ENCODE measurements around the gene COA4.
A peak's percentile ranks its signal among the peaks of the same experiment; 100 is the strongest.
"Not testable (repeated sequence)": the region's sequence is repeated elsewhere in the genome, so short reads cannot be mapped to it uniquely, and the experiment has no call there.

Gene COA4

GRCh38 chr11:73889019-73889418, 12.4 kb upstream of the COA4 start:
- Histone ChIP-seq H3K27me3 (replicated peaks; ENCODE audit: control insufficient read depth, insufficient read depth, low read length) (no peaks in the 10 kb centered on the region), H3K4me3 (replicated peaks; ENCODE audit: low read depth, low read length) (no peak overlapping the region), H3K36me3 (ENCODE audit: control insufficient read depth, insufficient read depth, low read length) (peaks cover 4% of the 10 kb centered on the region)
- DNase-seq (ENCODE audit: extremely low read depth, insufficient read length), result no peak
- no peak for TF ChIP-seq CTCF (IDR thresholded peaks at IDR 0.05; ENCODE audit: insufficient read depth, low read length, poor library complexity, severe bottlenecking)

- no peak overlapping the region for H3K4me3 ChIP-seq (replicated peaks; ENCODE audit: low read depth, low read length)
- H3K36me3 ChIP-seq (ENCODE audit: control insufficient read depth, insufficient read depth, low read length), result peaks cover 4% of the 10 kb centered on the region
- no peaks in the 10 kb centered on the region for H3K27me3 ChIP-seq (replicated peaks; ENCODE audit: control insufficient read depth, insufficient read depth, low read length)
- DNase-seq (ENCODE audit: extremely low read depth, insufficient read length), result no peak
- no peak for TF ChIP-seq CTCF (IDR thresholded peaks at IDR 0.05; ENCODE audit: insufficient read depth, low read length, poor library complexity, severe bottlenecking)
These were observed 11.6 kb upstream of the COA4 start for GRCh38 chr11:73888244-73888643.

- Histone ChIP-seq H3K36me3 (ENCODE audit: control insufficient read depth, insufficient read depth, low read length) (peaks cover 7% of the 10 kb centered on the region), H3K4me3 (replicated peaks; ENCODE audit: low read depth, low read length) (no peak overlapping the region), H3K27me3 (replicated peaks; ENCODE audit: control insufficient read depth, insufficient read depth, low read length) (no peaks in the 10 kb centered on the region)
- TF ChIP-seq CTCF (IDR thresholded peaks at IDR 0.05; ENCODE audit: insufficient read depth, low read length, poor library complexity, severe bottlenecking), result no peak
- no peak for DNase-seq (ENCODE audit: extremely low read depth, insufficient read length)
These were observed 7.2 kb upstream of the COA4 start for GRCh38 chr11:73883856-73884255.

- not testable (repeated sequence) for H3K36me3 ChIP-seq (ENCODE audit: control insufficient read depth, insufficient read depth, low read length); H3K4me3 ChIP-seq (replicated peaks; ENCODE audit: low read depth, low read length); H3K27me3 ChIP-seq (replicated peaks; ENCODE audit: control insufficient read depth, insufficient read depth, low read length); DNase-seq (ENCODE audit: extremely low read depth, insufficient read length)
These were observed 3.8 kb upstream of the COA4 start for GRCh38 chr11:73880449-73880848.

- no peak for DNase-seq (ENCODE audit: extremely low read depth, insufficient read length)
- TF ChIP-seq CTCF (IDR thresholded peaks at IDR 0.05; ENCODE audit: insufficient read depth, low read length, poor library complexity, severe bottlenecking), result no peak
- Histone ChIP-seq H3K36me3 (ENCODE audit: control insufficient read depth, insufficient read depth, low read length) (peaks cover 2% of the 10 kb centered on the region; the same call in 1 of the 2 replicates), H3K27me3 (replicated peaks; ENCODE audit: control insufficient read depth, insufficient read depth, low read length) (no peaks in the 10 kb centered on the region), H3K4me3 (replicated peaks; ENCODE audit: low read depth, low read length) (no peak overlapping the region)
These were observed 2.1 kb upstream of the COA4 start for GRCh38 chr11:73878771-73879170.

- no peak for TF ChIP-seq CTCF (IDR thresholded peaks at IDR 0.05; ENCODE audit: insufficient read depth, low read length, poor library complexity, severe bottlenecking)
- Histone ChIP-seq H3K36me3 (ENCODE audit: control insufficient read depth, insufficient read depth, low read length) (peaks cover 2% of the 10 kb centered on the region), H3K27me3 (replicated peaks; ENCODE audit: control insufficient read depth, insufficient read depth, low read length) (no peaks in the 10 kb centered on the region), H3K4me3 (replicated peaks; ENCODE audit: low read depth, low read length) (peak overlapping the region; percentile 91)
- no peak for DNase-seq (ENCODE audit: extremely low read depth, insufficient read length)
These were observed 806 bp downstream of the COA4 start for GRCh38 chr11:73875840-73876239.

All from GM06990 (cell line).